ENCODE results near the gene SLC2A10.

GRCh38 chr20:46755483-46756413 is 46.3 kb downstream of the SLC2A10 start:
- TF ChIP-seq CTCF (IDR thresholded peaks at IDR 0.05; ENCODE audit: insufficient read depth, low read depth, low read length) = no peak
- no peak for TF ChIP-seq EZH2 (IDR thresholded peaks at IDR 0.05; ENCODE audit: insufficient read depth, low read length)
